AG04450 (cell line): ENCODE measurements around the gene ADCY6. TPM values are rescaled to one million over a fixed set of nuclear protein-coding genes. Genes with fewer than 3 reads are reported as not detected.

Experiments used
- CTCF ChIA-PET: fragments of 300-600, 350-600 bp; formaldehyde crosslinking; extraction: SDS; loops from one replicate; lab custom pipeline; 2022; ENCODE audit warnings: antibody characterized with exemption, inconsistent platforms; lab: Charles Lee
- POLR2A ChIA-PET: fragments of 350-600 bp; formaldehyde crosslinking; extraction: SDS; loops from one replicate; lab custom pipeline; 2021; ENCODE audit warnings: antibody characterized with exemption, inconsistent platforms; lab: Yijun Ruan, JAX
- DNase-seq: peaks from one replicate; pipeline ENCODE4 v3.0.0-alpha.2; 2011; ENCODE audit warnings: low read depth, low spot score
- H3K27ac ChIP-seq: one replicate; pipeline ENCODE4 v1.5.1; 2012; ENCODE audit warnings: low read depth, low read length, control low read depth
- H3K27me3 ChIP-seq: one replicate; pipeline ENCODE4 v1.6.0; 2012; ENCODE audit warnings: low read length; ENCODE audit not compliant: control insufficient read depth, insufficient read depth
- H3K4me3 ChIP-seq: 2 replicates; pipeline ENCODE4 v1.5.1; 2011; ENCODE audit warnings: mild to moderate bottlenecking, low read depth, low read length, control low read depth
- H3K9me3 ChIP-seq: 2 replicates; pipeline ENCODE4 v1.5.1; 2012; ENCODE audit warnings: low read length; ENCODE audit not compliant: control insufficient read depth, insufficient read depth
- CTCF ChIP-seq: IDR thresholded peaks from 2 replicates; pipeline ENCODE4 v1.5.1; 2011; ENCODE audit warnings: low read depth, low read length, control low read depth, inconsistent platforms
- polyA plus RNA-seq: library from polyadenylated mRNA; depleted of rRNA; stranded (reverse); fragments of >200 nt; gene quantifications from 2 replicates; pipeline ENCODE4 v1.2.3, GENCODE V29; 2011

Gene ADCY6
- polyA plus RNA-seq, 1 experiment = 26.7 TPM

DNA sequence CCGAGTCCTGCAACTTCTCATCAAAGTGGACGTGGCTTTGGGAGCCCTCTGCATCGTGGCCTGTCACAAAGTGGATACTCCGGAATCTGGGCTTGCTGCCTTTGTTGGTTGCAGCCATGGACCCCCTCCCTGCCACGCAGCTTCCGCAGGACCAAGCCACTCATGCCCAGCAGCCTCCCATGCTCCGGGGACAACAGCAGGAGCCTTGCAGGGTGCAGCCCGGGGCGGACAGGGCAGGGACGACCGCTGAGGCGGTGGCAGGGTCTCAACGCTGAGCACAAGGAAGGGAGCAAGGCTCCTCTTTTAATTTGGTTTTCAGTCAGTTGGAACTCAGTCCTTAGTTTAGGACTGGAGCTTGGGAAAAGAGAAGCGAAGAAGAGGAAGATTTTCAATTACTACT lies 12.1 kb upstream of the ADCY6 start:
- ChIA-PET POLR2A (interaction anchor here (0.7 to 2.1 kb wide), 2 partner anchors 10 to 18 kb away, joined by 7 read pairs; no protein-coding TSS in a partner anchor), CTCF (interaction anchor here (1.0 to 2.8 kb wide), 3 partner anchors 11 to 48 kb away, joined by 3 to 23 read pairs (median 4); no protein-coding TSS in a partner anchor)
- no peak for DNase-seq
- Histone ChIP-seq H3K27ac (no peak overlapping the region), H3K27me3 (no peaks in the 10 kb centered on the region), H3K9me3 (no peaks in the 10 kb centered on the region), H3K4me3 (no peak overlapping the region)
- TF ChIP-seq CTCF = no peak

- no peak overlapping the region for H3K4me3 ChIP-seq
- H3K9me3 ChIP-seq = no peaks in the 10 kb centered on the region
- POLR2A ChIA-PET = interaction anchor here (2.1 kb wide), 1 partner anchor 11 kb away, joined by 7 read pairs; no protein-coding TSS in a partner anchor
- no peak for DNase-seq
- H3K27ac ChIP-seq = no peak overlapping the region
- TF ChIP-seq CTCF = no peak
- no peaks in the 10 kb centered on the region for H3K27me3 ChIP-seq
- CTCF ChIA-PET = interaction anchor here (2.8 kb wide), 1 partner anchor 14 kb away, joined by 23 read pairs; no protein-coding TSS in a partner anchor
Measured at GRCh38 chr12:48800457-48800856, 11.6 kb upstream of the ADCY6 start.

DNA sequence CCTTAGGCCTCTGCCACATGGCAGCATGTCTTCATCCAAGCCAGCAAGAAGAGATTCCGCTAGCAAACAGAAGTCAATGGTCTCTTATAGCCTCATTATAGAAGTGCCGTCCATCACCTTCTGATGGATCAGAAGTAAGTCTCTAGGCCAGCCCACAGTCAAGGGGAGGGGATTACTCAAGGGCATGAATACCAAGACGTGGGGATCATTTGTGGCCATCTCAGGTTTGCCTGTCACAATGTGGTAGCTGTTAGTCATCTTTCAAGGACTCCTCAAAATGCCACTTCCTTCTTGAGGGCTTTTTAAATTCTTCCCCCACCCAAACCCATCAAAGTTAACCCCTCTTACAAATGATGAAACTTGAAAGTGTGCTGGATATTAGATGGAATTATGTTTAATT lies 8.1 kb upstream of the ADCY6 start:
- H3K27ac ChIP-seq = no peak overlapping the region
- H3K9me3 ChIP-seq = no peaks in the 10 kb centered on the region
- no peak for TF ChIP-seq CTCF
- DNase-seq = no peak
- no peaks in the 10 kb centered on the region for H3K27me3 ChIP-seq
- POLR2A ChIA-PET = interaction anchor here (0.6 to 1.9 kb wide), 3 partner anchors 14 to 44 kb away, joined by 4 to 5 read pairs (median 4); no protein-coding TSS in a partner anchor
- no peak overlapping the region for H3K4me3 ChIP-seq
- CTCF ChIA-PET = interaction anchor here (0.8 to 7.4 kb wide), 10 partner anchors 8 to 255 kb away, joined by 3 to 125 read pairs (median 8); partner anchors contain the start of genes ADCY6 and CACNB3

DNA sequence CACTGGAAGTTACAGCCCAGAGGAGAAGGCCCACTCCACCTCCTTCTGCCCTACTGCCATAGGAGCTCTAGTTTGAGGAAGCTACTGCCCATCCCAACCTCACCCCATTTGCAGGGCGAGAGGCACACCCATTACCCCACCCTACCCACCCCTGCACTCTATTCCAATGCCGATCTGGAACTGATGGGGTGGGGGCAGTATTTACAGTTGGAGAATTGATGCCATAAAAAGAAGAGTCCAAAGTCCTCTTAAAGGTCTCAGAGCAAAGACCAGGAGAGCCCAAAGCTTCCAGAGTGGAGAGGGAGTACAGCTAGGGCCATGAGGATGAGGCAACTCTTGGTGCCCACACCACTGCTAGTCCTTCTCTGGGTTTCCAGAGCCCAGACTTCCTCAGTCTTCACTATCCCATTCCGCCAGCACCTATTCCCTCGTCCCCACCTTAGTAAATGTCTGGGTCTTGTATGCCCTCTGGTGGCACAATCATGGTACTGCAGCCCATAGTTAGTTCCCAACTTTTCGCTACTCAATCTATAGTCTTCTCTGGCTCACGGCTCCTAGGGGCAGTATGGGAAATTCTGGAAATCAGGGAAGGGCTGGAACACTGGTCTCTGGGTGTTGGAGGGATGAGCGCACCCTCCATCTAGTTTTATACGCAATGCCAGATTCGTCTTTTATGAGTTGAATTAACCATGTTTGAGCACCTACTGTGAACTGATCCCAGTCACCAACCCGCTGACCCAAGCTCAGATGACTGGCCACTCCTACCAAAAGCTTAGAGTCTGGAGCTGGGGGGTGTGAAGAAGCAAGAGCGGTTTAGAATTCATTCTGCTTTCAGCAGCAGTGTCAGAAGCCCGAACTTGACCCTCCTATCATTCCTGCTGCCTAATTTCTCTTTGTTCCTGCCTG lies 6.9 kb upstream of the ADCY6 start:
- ChIA-PET CTCF (interaction anchor here (0.6 to 7.4 kb wide), 21 partner anchors 8 to 254 kb away, joined by 3 to 125 read pairs (median 5); partner anchors contain the start of genes ADCY6, CACNB3 and KANSL2), POLR2A (interaction anchor here (0.6 to 1.9 kb wide), 2 partner anchors 15 to 34 kb away, joined by 4 to 5 read pairs; no protein-coding TSS in a partner anchor)
- peak; percentile 93 for TF ChIP-seq CTCF
- no peak overlapping the region for H3K4me3 ChIP-seq
- no peak for DNase-seq
- no peaks in the 10 kb centered on the region for H3K27me3 ChIP-seq
- no peaks in the 10 kb centered on the region for H3K9me3 ChIP-seq
- no peak overlapping the region for H3K27ac ChIP-seq
